ENCODE data around the gene KRT1.

DNA sequence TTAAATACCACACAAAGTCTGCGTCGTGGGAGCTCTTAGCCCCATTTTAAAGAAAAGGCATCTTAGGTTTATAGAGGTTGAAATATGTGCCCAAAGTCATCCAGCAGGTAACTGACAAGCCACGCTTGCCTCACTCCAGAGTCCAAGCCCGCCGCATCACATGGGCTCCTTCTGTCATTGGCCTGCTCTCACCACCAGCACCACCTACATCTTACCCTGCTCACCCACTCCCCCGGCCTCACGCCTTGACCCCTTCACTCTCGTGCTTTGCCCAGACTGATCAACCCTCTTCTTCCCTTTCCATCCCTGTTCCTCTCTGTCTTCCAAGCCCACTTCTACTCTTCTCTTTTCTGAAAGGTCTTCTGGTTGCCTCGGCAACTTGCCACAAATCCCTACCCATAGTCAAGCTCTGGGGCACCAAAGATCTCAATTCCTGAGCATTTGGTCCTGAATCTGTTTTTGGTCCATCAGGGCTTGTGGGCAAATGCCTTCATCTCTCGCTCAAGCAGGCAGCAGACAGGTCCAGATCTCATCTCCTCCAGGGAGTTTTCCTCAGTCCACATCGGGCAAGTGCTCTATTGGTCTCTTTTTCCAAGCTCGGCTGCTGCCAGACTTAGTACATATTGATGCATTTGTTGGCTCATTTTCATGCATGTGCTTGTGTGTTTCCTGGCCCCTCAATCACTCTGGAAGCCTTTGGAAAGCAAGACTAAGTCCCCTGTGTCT is 3.5 kb upstream of the KRT1 start:
- TF ChIP-seq, protein P1, sequence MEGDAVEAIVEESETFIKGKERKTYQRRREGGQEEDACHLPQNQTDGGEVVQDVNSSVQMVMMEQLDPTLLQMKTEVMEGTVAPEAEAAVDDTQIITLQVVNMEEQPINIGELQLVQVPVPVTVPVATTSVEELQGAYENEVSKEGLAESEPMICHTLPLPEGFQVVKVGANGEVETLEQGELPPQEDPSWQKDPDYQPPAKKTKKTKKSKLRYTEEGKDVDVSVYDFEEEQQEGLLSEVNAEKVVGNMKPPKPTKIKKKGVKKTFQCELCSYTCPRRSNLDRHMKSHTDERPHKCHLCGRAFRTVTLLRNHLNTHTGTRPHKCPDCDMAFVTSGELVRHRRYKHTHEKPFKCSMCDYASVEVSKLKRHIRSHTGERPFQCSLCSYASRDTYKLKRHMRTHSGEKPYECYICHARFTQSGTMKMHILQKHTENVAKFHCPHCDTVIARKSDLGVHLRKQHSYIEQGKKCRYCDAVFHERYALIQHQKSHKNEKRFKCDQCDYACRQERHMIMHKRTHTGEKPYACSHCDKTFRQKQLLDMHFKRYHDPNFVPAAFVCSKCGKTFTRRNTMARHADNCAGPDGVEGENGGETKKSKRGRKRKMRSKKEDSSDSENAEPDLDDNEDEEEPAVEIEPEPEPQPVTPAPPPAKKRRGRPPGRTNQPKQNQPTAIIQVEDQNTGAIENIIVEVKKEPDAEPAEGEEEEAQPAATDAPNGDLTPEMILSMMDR (conservative IDR thresholded peaks at IDR 0.05 in 1 of 2, IDR thresholded peaks at IDR 0.05 in 1 of 2; ENCODE audit: low read depth in 1 of 2, low read length in 2 of 2) = no peak
- TF ChIP-seq EZH2 (IDR thresholded peaks at IDR 0.05; ENCODE audit: low read length, missing control alignments) = no peak

Measured in fibroblast of lung (primary cell).